ENCODE results near the gene DEFB110. TPM values are rescaled to one million over a fixed set of nuclear protein-coding genes. Genes with fewer than 3 reads are reported as not detected.

The DEFB110 gene
- total and polyA plus RNA-seq, 2 experiments from 2014 or later: not detected

DNA sequence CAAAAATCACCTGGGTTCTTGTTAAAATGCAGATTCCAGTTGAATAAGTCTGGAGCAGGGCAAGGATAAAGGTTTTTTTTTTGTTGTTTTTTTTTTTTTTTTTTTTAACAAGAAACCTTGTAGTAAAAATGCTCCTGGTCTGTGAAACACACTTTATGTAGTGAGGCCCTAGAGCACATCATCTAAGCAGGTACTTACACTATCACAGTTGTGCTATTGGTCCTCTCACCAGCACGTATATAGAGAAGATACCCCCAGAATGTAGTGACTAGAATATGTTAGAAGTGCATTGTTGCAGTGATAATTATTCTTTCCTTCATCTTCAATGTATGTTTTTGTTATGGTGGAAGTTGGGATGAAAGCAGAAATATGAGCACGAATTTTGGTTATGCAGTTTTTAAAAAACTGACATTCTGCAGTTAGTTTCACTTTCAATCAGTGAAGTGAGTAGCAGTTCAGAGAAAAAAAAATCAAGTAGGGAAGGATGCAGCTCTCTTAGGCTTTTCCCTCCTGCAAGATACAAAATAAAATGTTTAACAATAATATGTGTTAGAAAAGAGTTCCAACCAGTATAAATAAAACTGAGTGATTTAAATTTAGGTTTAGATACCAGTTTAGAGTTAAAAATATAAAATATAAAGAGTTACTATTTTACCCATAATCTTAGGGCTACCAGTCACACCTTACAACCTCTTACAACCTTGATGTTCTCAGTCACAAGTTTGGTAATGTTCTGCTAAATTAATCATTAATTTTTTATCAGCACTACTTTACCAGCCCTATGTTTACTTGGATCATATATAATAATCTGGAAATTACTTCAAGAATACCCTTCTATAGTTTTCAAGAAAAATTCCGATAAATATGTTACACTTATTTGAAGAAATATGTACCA lies 43.2 kb downstream of the DEFB110 start:
- no peak overlapping the region for H3K27ac ChIP-seq
- H3F3A ChIP-seq (ENCODE audit: insufficient read depth): no peaks in the 10 kb centered on the region
- H3K9me2 ChIP-seq (ENCODE audit: insufficient read depth): no peaks in the 10 kb centered on the region
- 4 to 5% methylated on average over 3 of the region's 3 CpGs for WGBS, 2 experiments (ENCODE audit: low coverage in 1 of 2, low lambda C conversion rate in 2 of 2, missing lambda C conversion rate in 2 of 2)
- H3K27me3 ChIP-seq (replicated peaks; ENCODE audit: insufficient read depth): no peaks in the 10 kb centered on the region
- DNase-seq: no peak
- H3K36me3 ChIP-seq (ENCODE audit: low read depth): no peaks in the 10 kb centered on the region
- in situ Hi-C loops (cut with MboI): no loop called here
- no peak overlapping the region for H3K9ac ChIP-seq
- no peaks in the 10 kb centered on the region for H4K20me1 ChIP-seq (ENCODE audit: insufficient read depth)
- H3K9me3 ChIP-seq (ENCODE audit: low read depth): no peaks in the 10 kb centered on the region
- TF ChIP-seq EZH2 (IDR thresholded peaks at IDR 0.05; ENCODE audit: insufficient read depth, poor library complexity, severe bottlenecking) (no peak), EZH2phosphoT487 (IDR thresholded peaks at IDR 0.05; ENCODE audit: insufficient read depth, low read depth) (no peak)
- no peak overlapping the region for H3K4me3 ChIP-seq
- H2AFZ ChIP-seq: no peak overlapping the region
- no peaks in the 10 kb centered on the region for H3K4me1 ChIP-seq (ENCODE audit: insufficient read depth)
- H3K4me2 ChIP-seq (ENCODE audit: unreplicated experiment): no peak overlapping the region
- H3K79me2 ChIP-seq (ENCODE audit: insufficient read depth): no peaks in the 10 kb centered on the region

DNA sequence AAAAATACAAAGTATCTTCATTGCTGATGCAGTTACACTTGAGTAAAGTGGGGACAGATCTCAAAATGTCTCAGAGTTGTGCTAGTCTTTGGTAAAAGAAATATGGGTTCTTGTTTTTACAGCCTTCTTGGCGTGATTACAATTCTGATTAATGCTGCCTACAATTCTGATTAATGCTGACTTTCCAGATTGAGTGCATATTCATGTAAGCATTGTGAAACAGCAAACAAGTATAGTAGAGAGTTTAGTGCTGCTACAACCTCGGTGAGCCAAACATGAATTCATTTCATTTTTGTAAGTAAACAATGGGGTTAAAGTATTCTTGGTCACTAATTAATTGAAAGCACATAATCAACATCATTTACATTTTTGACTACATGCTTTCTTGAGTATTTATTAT lies 52.2 kb downstream of the DEFB110 start, which contains the start of gene DEFB113:
Gene DEFB113, minus strand, starts transcription at position 21 of the 400 bp plus-strand sequence. Its CDS starts 0 bp downstream, at position 21.
- Histone ChIP-seq H3K27me3 (replicated peaks; ENCODE audit: insufficient read depth) (no peaks in the 10 kb centered on the region), H3K4me3 (no peak within 1 kb of the TSS), H3K9ac (no peak within 1 kb of the TSS), H4K20me1 (ENCODE audit: insufficient read depth) (no peaks in the 10 kb centered on the region), H3K4me2 (ENCODE audit: unreplicated experiment) (no peak within 1 kb of the TSS), H3K4me1 (ENCODE audit: insufficient read depth) (no peaks in the 10 kb centered on the region), H3F3A (ENCODE audit: insufficient read depth) (no peaks in the 10 kb centered on the region), H2AFZ (no peak within 1 kb of the TSS), H3K36me3 (ENCODE audit: low read depth) (no peaks in the 10 kb centered on the region), H3K9me2 (ENCODE audit: insufficient read depth) (no peaks in the 10 kb centered on the region; the same call in 1 of the 2 replicates), H3K27ac (no peak within 1 kb of the TSS), H3K79me2 (ENCODE audit: insufficient read depth) (no peaks in the 10 kb centered on the region), H3K9me3 (ENCODE audit: low read depth) (no peaks in the 10 kb centered on the region)
- DNase-seq: no peak
- TF ChIP-seq EZH2 (IDR thresholded peaks at IDR 0.05; ENCODE audit: insufficient read depth, poor library complexity, severe bottlenecking): no peak
- no peak for TF ChIP-seq EZH2phosphoT487 (IDR thresholded peaks at IDR 0.05; ENCODE audit: insufficient read depth, low read depth)
- WGBS, 2 experiments (ENCODE audit: low coverage in 1 of 2, low lambda C conversion rate in 2 of 2, missing lambda C conversion rate in 2 of 2): 0% methylated on average over 2 of the region's 2 CpGs
- in situ Hi-C loops (cut with MboI): no loop called here

Other genes with a start within 250 kb of the DEFB110 start
- gene PGK2, start 234.7 kb downstream of the DEFB110 start, total RNA-seq (2014; rRNA removed; shearing (Covaris generic)): not detected in 2 replicates
- not detected in 2 replicates for gene PGK2, start 234.7 kb downstream of the DEFB110 start, polyA plus RNA-seq (2016; fragmentation: Nextera tagmentation; extraction: Ambion mirVana)
- not detected in 2 replicates for gene CRISP1, start 155.5 kb downstream of the DEFB110 start, total RNA-seq (2014; rRNA removed; shearing (Covaris generic))
- gene CRISP1, start 155.5 kb downstream of the DEFB110 start, polyA plus RNA-seq (2016; fragmentation: Nextera tagmentation; extraction: Ambion mirVana): not detected in 2 replicates
- not detected in 2 replicates for gene DEFB114, start 57.8 kb downstream of the DEFB110 start, total RNA-seq (2014; rRNA removed; shearing (Covaris generic))
- not detected in 2 replicates for gene DEFB114, start 57.8 kb downstream of the DEFB110 start, polyA plus RNA-seq (2016; fragmentation: Nextera tagmentation; extraction: Ambion mirVana)
- not detected in 2 replicates for gene DEFB113, start 52.4 kb downstream of the DEFB110 start, total RNA-seq (2014; rRNA removed; shearing (Covaris generic))
- gene DEFB113, start 52.4 kb downstream of the DEFB110 start, polyA plus RNA-seq (2016; fragmentation: Nextera tagmentation; extraction: Ambion mirVana): not detected in 2 replicates
- gene DEFB112, start 27.9 kb upstream of the DEFB110 start, total RNA-seq (2014; rRNA removed; shearing (Covaris generic)): not detected in 2 replicates
- gene DEFB112, start 27.9 kb upstream of the DEFB110 start, polyA plus RNA-seq (2016; fragmentation: Nextera tagmentation; extraction: Ambion mirVana): not detected in 2 replicates

Data from GM23248 (cell line).